Hematopoietic multipotent progenitor cell treated with erythropoietin and hydrocortisone succinate and interleukin-3 and kit ligand, for 6 days (in vitro differentiated cells): ENCODE measurements around the gene SEC14L1.
A peak's percentile ranks its signal among the peaks of the same experiment; 100 is the strongest.
"Not testable (repeated sequence)": the region's sequence is repeated elsewhere in the genome, so short reads cannot be mapped to it uniquely, and the experiment has no call there.

ENCODE experiments used
- DNase-seq: peaks from one replicate; pipeline ENCODE4 v3.0.0-alpha.2; 2015

SEC14L1 gene

DNA sequence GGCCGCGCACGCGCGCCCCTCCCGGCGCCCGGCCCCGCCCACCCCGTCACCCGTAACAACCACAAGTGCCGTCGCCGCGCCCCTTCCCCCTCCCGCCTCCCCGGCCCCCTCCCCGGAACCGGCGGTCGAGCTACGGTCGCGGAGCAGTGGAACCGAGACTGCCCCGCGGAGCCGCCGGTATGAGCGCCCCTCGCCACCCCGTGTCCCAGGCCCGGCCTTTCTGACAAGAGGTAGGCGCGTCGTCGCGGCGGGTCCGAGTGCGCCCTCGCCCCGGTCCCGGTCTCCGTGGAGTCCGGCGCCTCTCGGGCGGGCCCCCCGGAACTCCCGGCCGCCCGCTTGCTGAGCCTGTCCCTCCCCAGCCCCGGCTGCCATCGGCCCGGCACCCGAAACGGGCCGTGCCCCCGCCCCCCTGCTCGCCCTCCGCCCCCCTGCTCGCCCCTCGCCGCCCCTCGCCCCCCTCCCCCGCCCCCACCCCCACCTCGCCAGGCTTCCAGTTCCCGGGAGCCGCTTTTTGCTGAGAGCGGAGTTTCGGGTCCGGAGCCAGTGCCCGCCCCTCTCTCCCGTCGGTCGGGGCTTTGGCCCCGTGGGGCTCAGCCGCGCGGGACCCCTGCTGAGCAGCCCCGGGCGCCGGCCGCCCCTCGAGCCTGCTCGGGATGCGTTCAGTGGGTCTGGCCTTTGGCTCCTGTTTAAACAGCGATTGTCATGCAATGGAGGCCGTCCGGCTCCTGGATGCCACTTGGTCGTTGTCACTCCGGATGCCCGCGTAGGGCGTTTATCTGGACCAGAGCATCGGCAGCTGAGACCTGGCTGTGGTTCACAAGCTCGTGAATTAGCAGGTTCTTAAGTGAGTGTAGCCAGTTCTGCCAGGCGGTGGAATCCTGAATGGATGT is at the start of gene SEC14L1:
TSS of gene SEC14L1 (plus strand) at position 92 of the 890 bp plus-strand sequence. CDS start 2,628 bp downstream, outside the sequence.
- peak; percentile 90 for DNase-seq

DNA sequence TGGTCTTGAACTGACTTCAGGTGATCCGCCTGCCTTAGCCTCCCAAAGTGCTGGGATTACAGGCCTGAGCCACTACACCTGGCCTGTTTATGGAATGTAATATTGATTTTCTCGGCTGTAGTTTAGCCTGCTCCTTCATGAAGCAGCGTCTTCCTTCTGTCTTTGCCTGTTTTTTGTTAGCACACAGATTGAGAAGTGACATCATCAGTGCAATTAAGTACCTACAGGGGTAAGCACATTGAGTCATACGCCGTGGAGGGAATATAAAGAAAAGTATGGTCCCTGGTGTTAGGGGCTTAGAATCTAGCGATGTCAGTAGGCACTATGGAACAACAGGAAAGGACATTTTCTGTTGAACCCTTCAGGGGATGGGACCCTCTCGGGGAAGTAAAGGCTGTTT is 48.7 kb upstream of the SEC14L1 start:
- no peak for DNase-seq

GRCh38 chr17:77095461-77095860 is 45.3 kb upstream of the SEC14L1 start:
- no peak for DNase-seq

GRCh38 chr17:77096570-77097214 is 44.1 kb upstream of the SEC14L1 start:
- peak; percentile 67 for DNase-seq

GRCh38 chr17:77097631-77098180 is 43.1 kb upstream of the SEC14L1 start:
- no peak for DNase-seq

DNA sequence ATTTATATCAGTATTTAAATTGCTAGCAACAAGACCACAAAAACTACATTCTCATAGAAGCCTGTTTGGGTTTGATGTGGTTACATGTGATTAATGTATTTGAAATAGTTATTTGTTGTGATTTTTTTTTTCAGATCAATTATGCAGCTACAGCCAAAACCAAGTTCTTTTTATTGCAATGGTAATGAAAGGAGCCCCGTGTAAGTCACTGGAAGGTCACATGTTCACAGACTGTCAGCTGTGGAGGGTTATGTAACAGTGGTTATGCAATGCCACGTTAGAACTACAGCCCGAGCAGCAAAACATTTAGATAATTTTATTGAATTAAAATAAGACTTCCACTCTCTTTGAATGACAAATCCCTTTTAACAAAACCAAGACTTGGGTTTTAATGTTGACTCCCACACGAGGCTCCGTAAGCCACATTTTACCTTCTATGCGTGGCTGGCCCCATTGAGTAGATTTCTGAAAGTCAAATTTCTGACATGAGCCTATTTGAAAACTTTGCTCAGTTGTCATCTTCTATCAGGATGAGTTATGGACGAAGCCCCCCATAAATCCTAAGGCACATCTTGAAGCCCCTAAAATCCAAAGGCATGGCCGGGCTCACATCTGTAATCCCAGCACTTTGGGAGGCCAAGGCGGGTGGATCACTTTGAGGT is 41.8 kb upstream of the SEC14L1 start:
- peak; percentile 77 for DNase-seq

GRCh38 chr17:77099997-77100396 is 40.8 kb upstream of the SEC14L1 start:
- DNase-seq: no peak

- no peak for DNase-seq
Observed at GRCh38 chr17:77101521-77102410, 39.0 kb upstream of the SEC14L1 start.

- DNase-seq: not testable (repeated sequence)
Observed at GRCh38 chr17:77102411-77103134, 38.2 kb upstream of the SEC14L1 start.

DNA sequence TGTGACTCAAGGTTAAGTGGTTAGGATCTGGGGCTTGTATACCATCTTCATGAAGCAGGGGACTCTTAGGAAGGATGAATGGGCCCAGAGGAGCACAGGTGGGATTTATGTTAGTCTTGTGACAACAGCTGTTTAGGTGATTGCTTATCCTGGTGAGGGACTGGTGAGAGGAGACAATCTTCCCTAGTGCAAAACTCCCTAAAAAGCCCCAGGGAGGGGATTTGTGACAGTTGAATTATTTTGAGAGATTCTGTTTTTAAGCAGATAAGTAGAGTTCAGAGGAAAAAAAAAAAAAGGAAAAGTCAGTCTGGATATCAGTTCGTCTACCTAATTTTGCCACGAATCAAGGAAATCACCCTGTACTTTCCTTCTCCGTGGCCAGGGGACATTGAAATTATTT is 35.1 kb upstream of the SEC14L1 start:
- no peak for DNase-seq

DNA sequence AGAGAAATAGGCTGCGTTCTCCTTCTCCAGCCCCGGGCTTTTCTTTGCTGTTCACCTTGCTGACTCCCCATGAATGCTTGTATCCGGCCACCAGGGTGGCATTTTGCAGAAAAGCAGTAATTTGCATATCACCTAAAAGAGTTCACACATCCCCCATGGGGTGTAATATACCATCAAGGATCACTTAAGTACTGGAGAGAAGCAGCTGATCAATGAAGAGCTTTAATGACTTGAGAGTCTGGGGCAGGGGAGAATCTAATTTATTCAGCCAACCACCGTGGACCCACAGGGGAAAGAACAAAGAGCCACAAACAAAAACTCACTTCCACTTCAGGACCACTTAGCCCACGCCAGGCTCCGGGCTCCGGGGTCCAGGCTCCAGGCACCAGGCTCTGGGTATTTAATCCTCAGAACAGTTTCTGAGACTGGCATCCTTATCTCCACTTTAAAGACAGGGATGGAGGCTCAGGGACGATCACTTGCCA is 33.9 kb upstream of the SEC14L1 start:
- no peak for DNase-seq

GRCh38 chr17:77107506-77108433 is 33.0 kb upstream of the SEC14L1 start:
- DNase-seq: no peak

- no peak for DNase-seq
Observed at GRCh38 chr17:77109159-77109759, 31.5 kb upstream of the SEC14L1 start.

DNA sequence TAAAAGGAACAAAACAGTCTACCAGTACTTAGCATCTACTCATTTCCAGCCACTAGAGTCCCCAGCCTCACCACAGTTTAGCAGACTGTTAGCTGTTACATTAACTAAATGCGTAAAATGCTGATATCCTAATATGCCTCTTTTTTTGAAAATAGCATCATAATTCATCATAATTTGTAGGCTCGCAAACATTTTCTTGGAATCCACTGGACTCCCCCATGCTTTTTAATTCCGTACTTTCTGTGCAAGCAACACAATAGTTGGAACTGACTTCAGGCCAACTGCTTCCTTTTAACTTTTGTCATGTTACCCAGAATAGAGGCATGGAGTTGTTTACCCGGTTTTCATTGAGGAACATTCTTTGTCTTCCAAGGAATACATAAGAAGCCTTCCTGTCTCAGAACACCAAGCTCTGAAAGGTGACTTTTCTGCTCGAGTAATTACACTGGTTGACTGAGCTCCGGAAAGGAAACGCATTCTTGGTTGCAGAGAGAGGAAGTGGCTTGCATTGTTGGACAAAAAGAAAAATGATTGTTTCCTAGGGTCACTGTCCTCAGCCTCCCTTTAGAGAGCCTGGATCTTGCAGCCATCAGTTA is 30.9 kb upstream of the SEC14L1 start:
- DNase-seq: no peak

GRCh38 chr17:77111165-77111933 is 29.4 kb upstream of the SEC14L1 start:
- DNase-seq: not testable (repeated sequence)

DNA sequence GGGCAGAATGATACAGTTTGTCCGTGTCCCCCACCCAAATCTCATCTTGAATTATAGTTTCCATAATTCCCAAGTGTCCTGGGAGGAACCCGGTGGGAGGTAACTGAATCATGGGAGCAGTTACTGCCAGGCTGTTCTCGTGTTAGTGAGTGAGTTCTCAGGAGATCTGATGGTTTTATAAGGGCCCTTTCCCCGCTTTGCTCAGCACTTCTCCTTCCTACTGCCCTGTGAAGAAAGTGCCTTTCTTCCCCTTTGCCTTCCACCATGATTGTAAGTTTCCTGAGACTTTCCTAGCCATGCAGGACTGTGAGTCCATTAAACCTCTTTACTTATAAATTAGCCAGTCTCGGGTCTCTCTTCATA is 28.9 kb upstream of the SEC14L1 start:
- no peak for DNase-seq

GRCh38 chr17:77115510-77115909 is 25.3 kb upstream of the SEC14L1 start:
- DNase-seq: no peak

- no peak for DNase-seq
Observed at GRCh38 chr17:77115947-77116346, 24.8 kb upstream of the SEC14L1 start.
